MM.1S (cell line): Measurements from ENCODE around the gene SPINK1.

Source experiments
- CTCF ChIP-seq: fragments of 300-600 bp; sonication (generic); IDR thresholded peaks from 2 replicates; pipeline ENCODE4 v1.5.1; 2016; ENCODE audit warnings: antibody characterized with exemption, low read length, mixed read lengths
- EZH2 ChIP-seq: fragments of 300-600 bp; sonication (generic); optimal IDR thresholded peaks from 2 replicates; pipeline ENCODE3; 2017; ENCODE audit warnings: low read depth, mild to moderate bottlenecking, antibody characterized with exemption, low read length, mixed read lengths

DNA sequence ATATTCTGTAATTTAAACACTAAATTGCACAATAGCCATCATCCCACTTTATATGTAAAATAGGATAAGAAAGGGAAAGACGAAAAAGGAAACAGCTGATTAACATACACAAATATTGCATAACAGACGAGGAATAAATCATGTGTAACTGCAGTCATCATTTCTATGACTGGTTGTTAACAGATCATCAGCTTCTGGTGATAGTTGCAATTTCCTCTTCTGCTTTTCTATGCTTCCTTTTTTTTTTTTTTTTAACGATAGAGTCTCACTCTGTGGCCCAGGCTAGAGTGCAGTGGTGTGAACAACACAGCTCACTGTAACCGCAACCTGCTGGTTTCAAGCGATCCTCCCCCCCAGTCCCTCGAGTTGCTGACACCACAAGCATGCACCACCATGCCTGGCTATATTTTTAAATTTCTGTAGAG, 26.4 kb downstream of the SPINK1 start:
- no peak for TF ChIP-seq CTCF
- TF ChIP-seq EZH2 = no peak
